Vagina (tissue), 2 donors: ENCODE measurements around the gene KCTD1.

ENCODE experiments used
- CTCF ChIP-seq, 3 experiments: fragments of 450-650 bp in 2 of 3; fragments of 200-600 bp in 1 of 3; sonication (generic) in 1 of 3; IDR thresholded peaks; one replicate each; pipeline ENCODE4 v1.5.1; 2017 to 2019; ENCODE audit warnings: antibody characterized with exemption in 3 of 3, mild to moderate bottlenecking in 2 of 3, moderate library complexity in 2 of 3
- POLR2A ChIP-seq, 2 donors: fragments of 450-650 bp; IDR thresholded peaks; one replicate each; pipeline ENCODE4 v1.6.1; 2017; ENCODE audit warnings: antibody characterized with exemption in 2 of 2, mild to moderate bottlenecking in 2 of 2, moderate library complexity in 2 of 2
- POLR2AphosphoS5 ChIP-seq, 2 donors: sonication (generic); formaldehyde crosslinking; IDR thresholded peaks; one replicate each; pipeline ENCODE4 v1.9.0; 2017; ENCODE audit warnings: antibody characterized with exemption in 2 of 2, mild to moderate bottlenecking in 2 of 2, low read depth in 1 of 2; ENCODE audit not compliant: insufficient read depth in 1 of 2

- TF ChIP-seq POLR2AphosphoS5 (IDR thresholded peaks at IDR 0.05; ENCODE audit: insufficient read depth in 1 of 2, low read depth in 1 of 2) (no peak), CTCF (IDR thresholded peaks at IDR 0.05) (peak in 2 of 3 experiments; percentile 11 to 23), POLR2A (IDR thresholded peaks at IDR 0.05) (no peak)
These were observed 143.1 kb downstream of the KCTD1 start for GRCh38 chr18:26405190-26405801.
